ENCODE results near the gene SH3RF3. TPM values are rescaled to one million over a fixed set of nuclear protein-coding genes. Genes with fewer than 3 reads are reported as not detected.

Gene SH3RF3
- total RNA-seq, 1 experiment from 2014 or later = not detected

- H3K9me3 ChIP-seq (ENCODE audit: control insufficient read depth in 1 of 2, insufficient read depth in 1 of 2, low read depth in 1 of 2, low read length in 2 of 2) = no peaks in the 10 kb centered on the region
- H3K4me3 ChIP-seq (replicated peaks in 1 of 2; ENCODE audit: low read depth in 1 of 2, low read length in 2 of 2) = no peak overlapping the region
- BruUV-seq (replicated peaks) = no TSS peak
- ChIA-PET RAD21 (ENCODE audit: low non-redundant PET in 1 of 2, low total read pairs in 2 of 2, uncharacterized antibody in 2 of 2, unreplicated experiment in 2 of 2) (no interaction called here), POLR2A (no interaction called here), CTCF (no interaction called here)
- H3K27me3 ChIP-seq (ENCODE audit: insufficient read depth, low read length) = no peaks in the 10 kb centered on the region
- intact Hi-C loops (cut with micrococcal nuclease) = no loop called here
- no peaks in the 10 kb centered on the region for H3K79me2 ChIP-seq (ENCODE audit: insufficient read depth, low read length)
- no peak for ATAC-seq
- TF ChIP-seq, protein P1, sequence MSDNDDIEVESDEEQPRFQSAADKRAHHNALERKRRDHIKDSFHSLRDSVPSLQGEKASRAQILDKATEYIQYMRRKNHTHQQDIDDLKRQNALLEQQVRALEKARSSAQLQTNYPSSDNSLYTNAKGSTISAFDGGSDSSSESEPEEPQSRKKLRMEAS (IDR thresholded peaks at IDR 0.05) = no peak
- TF ChIP-seq POLR2AphosphoS5 (IDR thresholded peaks at IDR 0.05; ENCODE audit: low read depth, low read length) = no peak
- TF ChIP-seq ATF3 (IDR thresholded peaks at IDR 0.05) = no peak
- TF ChIP-seq POLR2A (IDR thresholded peaks at IDR 0.05; ENCODE audit: borderline replicate concordance, extremely low read depth, insufficient read depth, insufficient read length) = no peak
- TF ChIP-seq SIN3A (IDR thresholded peaks at IDR 0.05; ENCODE audit: low read depth) = no peak
- TF ChIP-seq SRF (IDR thresholded peaks at IDR 0.05; ENCODE audit: low read depth) = no peak
- TF ChIP-seq EGR1 (IDR thresholded peaks at IDR 0.05; ENCODE audit: low read depth) = no peak
- no peak for TF ChIP-seq RAD21 (IDR thresholded peaks at IDR 0.05; ENCODE audit: low read depth)
- TF ChIP-seq CTCF (IDR thresholded peaks at IDR 0.05 in 2 of 3, conservative IDR thresholded peaks at IDR 0.05 in 1 of 3; ENCODE audit: borderline replicate concordance in 1 of 3, insufficient read depth in 1 of 3, low read depth in 2 of 3, low read length in 2 of 3) = no peak
- no peak for TF ChIP-seq TCF7L2 (IDR thresholded peaks at IDR 0.05; ENCODE audit: borderline replicate concordance, extremely low read depth, insufficient read depth, insufficient read length)
- TF ChIP-seq, protein P2, sequence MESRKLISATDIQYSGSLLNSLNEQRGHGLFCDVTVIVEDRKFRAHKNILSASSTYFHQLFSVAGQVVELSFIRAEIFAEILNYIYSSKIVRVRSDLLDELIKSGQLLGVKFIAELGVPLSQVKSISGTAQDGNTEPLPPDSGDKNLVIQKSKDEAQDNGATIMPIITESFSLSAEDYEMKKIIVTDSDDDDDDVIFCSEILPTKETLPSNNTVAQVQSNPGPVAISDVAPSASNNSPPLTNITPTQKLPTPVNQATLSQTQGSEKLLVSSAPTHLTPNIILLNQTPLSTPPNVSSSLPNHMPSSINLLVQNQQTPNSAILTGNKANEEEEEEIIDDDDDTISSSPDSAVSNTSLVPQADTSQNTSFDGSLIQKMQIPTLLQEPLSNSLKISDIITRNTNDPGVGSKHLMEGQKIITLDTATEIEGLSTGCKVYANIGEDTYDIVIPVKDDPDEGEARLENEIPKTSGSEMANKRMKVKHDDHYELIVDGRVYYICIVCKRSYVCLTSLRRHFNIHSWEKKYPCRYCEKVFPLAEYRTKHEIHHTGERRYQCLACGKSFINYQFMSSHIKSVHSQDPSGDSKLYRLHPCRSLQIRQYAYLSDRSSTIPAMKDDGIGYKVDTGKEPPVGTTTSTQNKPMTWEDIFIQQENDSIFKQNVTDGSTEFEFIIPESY (IDR thresholded peaks at IDR 0.05; ENCODE audit: extremely low read depth, insufficient replicate concordance, low read length) = no peak
- no peak for TF ChIP-seq EZH2 (IDR thresholded peaks at IDR 0.05)
- no peak for TF ChIP-seq ZNF274 (IDR thresholded peaks at IDR 0.05; ENCODE audit: low read depth, low read length)
- TF ChIP-seq, protein P3, sequence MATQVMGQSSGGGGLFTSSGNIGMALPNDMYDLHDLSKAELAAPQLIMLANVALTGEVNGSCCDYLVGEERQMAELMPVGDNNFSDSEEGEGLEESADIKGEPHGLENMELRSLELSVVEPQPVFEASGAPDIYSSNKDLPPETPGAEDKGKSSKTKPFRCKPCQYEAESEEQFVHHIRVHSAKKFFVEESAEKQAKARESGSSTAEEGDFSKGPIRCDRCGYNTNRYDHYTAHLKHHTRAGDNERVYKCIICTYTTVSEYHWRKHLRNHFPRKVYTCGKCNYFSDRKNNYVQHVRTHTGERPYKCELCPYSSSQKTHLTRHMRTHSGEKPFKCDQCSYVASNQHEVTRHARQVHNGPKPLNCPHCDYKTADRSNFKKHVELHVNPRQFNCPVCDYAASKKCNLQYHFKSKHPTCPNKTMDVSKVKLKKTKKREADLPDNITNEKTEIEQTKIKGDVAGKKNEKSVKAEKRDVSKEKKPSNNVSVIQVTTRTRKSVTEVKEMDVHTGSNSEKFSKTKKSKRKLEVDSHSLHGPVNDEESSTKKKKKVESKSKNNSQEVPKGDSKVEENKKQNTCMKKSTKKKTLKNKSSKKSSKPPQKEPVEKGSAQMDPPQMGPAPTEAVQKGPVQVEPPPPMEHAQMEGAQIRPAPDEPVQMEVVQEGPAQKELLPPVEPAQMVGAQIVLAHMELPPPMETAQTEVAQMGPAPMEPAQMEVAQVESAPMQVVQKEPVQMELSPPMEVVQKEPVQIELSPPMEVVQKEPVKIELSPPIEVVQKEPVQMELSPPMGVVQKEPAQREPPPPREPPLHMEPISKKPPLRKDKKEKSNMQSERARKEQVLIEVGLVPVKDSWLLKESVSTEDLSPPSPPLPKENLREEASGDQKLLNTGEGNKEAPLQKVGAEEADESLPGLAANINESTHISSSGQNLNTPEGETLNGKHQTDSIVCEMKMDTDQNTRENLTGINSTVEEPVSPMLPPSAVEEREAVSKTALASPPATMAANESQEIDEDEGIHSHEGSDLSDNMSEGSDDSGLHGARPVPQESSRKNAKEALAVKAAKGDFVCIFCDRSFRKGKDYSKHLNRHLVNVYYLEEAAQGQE (IDR thresholded peaks at IDR 0.05; ENCODE audit: low read depth) = no peak
- TF ChIP-seq CBX3 (IDR thresholded peaks at IDR 0.05; ENCODE audit: low read depth) = no peak
- TF ChIP-seq ELF1 (IDR thresholded peaks at IDR 0.05; ENCODE audit: borderline replicate concordance, low read depth) = no peak
- H3K9ac ChIP-seq (ENCODE audit: low read length) = no peak overlapping the region
- no peak overlapping the region for H3K4me2 ChIP-seq (ENCODE audit: low read length)
- DNase-seq (ENCODE audit: low read depth, low spot score) = no peak
- no peaks in the 10 kb centered on the region for H3K9me2 ChIP-seq (ENCODE audit: insufficient read depth)
- no peak overlapping the region for H3K27ac ChIP-seq (ENCODE audit: low read depth, low read length)
- H2AFZ ChIP-seq (ENCODE audit: low read depth, low read length, poor library complexity, severe bottlenecking) = no peak overlapping the region
- no peaks in the 10 kb centered on the region for H4K20me1 ChIP-seq (ENCODE audit: insufficient read depth)
- H3K4me1 ChIP-seq (ENCODE audit: control insufficient read depth in 1 of 2, insufficient read depth in 2 of 2, low read length in 2 of 2) = no peaks in the 10 kb centered on the region
- H3K36me3 ChIP-seq (ENCODE audit: control insufficient read depth in 1 of 2, insufficient read depth in 2 of 2, low read length in 2 of 2) = no peaks in the 10 kb centered on the region
These were observed 177.2 kb downstream of the SH3RF3 start for GRCh38 chr2:109306190-109306589.

All from HCT116 (cell line).